Measurements from ENCODE around the gene CMSS1.

GRCh38 chr3:99858469-99858868 is 40.8 kb downstream of the CMSS1 start:
- TF ChIP-seq ZNF350 (tag by site-specific recombination; IDR thresholded peaks at IDR 0.05) (no peak), ZNF24 (tag by site-specific recombination; IDR thresholded peaks at IDR 0.05) (no peak), CTCF (tag by site-specific recombination; IDR thresholded peaks at IDR 0.05) (no peak), ATF2 (tag by site-specific recombination; IDR thresholded peaks at IDR 0.05; ENCODE audit: low read depth) (no peak), ZNF292 (tag by site-specific recombination; IDR thresholded peaks at IDR 0.05; ENCODE audit: borderline replicate concordance, low read depth) (no peak), ZBTB7A (tag by site-specific recombination; IDR thresholded peaks at IDR 0.05; ENCODE audit: low read depth) (no peak), ZNF621 (tag by site-specific recombination; IDR thresholded peaks at IDR 0.05) (no peak), YY1 (tag by site-specific recombination; IDR thresholded peaks at IDR 0.05) (no peak), ZNF146 (tag by site-specific recombination; IDR thresholded peaks at IDR 0.05) (no peak), ZFP3 (tag by site-specific recombination; IDR thresholded peaks at IDR 0.05; ENCODE audit: low read depth) (no peak), ZNF280C (tag by site-specific recombination; IDR thresholded peaks at IDR 0.05) (no peak)
